Muscle of leg (tissue), 11 donors: ENCODE measurements around the gene FALEC. TPM values are rescaled to one million over a fixed set of nuclear protein-coding genes. Genes with fewer than 3 reads are reported as not detected.
"Not testable (repeated sequence)": the region's sequence is repeated elsewhere in the genome, so short reads cannot be mapped to it uniquely, and the experiment has no call there.

Source experiments
- DNase-seq: peaks from one replicate; pipeline ENCODE4 v3.0.0; 2013
- H3K27ac ChIP-seq: one replicate; pipeline ENCODE4 v1.5.1; 2013; ENCODE audit warnings: mild to moderate bottlenecking, low read length, control low read depth
- H3K27me3 ChIP-seq: one replicate; pipeline ENCODE4 v1.6.1; 2013; ENCODE audit warnings: low read length; ENCODE audit not compliant: control insufficient read depth, insufficient read depth
- H3K36me3 ChIP-seq: one replicate; pipeline ENCODE4 v1.6.1; 2013; ENCODE audit warnings: low read length; ENCODE audit not compliant: control insufficient read depth, insufficient read depth
- H3K4me1 ChIP-seq: one replicate; pipeline ENCODE4 v1.6.1; 2013; ENCODE audit warnings: low read length; ENCODE audit not compliant: control insufficient read depth, insufficient read depth
- H3K4me3 ChIP-seq: one replicate; pipeline ENCODE4 v1.5.1; 2013; ENCODE audit warnings: low read length, control low read depth
- H3K9me3 ChIP-seq: replicated peaks from 2 replicates; pipeline ENCODE4 v1.6.1; 2013; ENCODE audit warnings: low read depth, low read length; ENCODE audit not compliant: control insufficient read depth
- WGBS: methylation state at CpG from one replicate; pipeline ENCODE4 v1.1.5; 2013; ENCODE audit warnings: missing lambda C conversion rate; ENCODE audit not compliant: insufficient coverage; 5-methylcytosine and 5-hydroxymethylcytosine counted together
- polyA plus RNA-seq, 8 donors: library from polyadenylated mRNA; unstranded; fragments of 120-200 nt; gene quantifications; one replicate each; pipeline versions ENCODE4 v1.2.1 to v1.2.3, GENCODE V29; 2013; ENCODE audit warnings: inconsistent platforms in 1 of 8, low replicate concordance in 1 of 8; ENCODE audit not compliant: insufficient read length in 8 of 8, insufficient read depth in 1 of 8
- total RNA-seq: library from RNA; stranded (reverse); fragments of 120-200 nt; gene quantifications from one replicate; pipeline ENCODE4 v1.2.4, GENCODE V29; 2013

FALEC gene
- total and polyA plus RNA-seq, 9 donors = 0.32 to 1.6 (median 0.74) TPM; not detected in 1

DNA sequence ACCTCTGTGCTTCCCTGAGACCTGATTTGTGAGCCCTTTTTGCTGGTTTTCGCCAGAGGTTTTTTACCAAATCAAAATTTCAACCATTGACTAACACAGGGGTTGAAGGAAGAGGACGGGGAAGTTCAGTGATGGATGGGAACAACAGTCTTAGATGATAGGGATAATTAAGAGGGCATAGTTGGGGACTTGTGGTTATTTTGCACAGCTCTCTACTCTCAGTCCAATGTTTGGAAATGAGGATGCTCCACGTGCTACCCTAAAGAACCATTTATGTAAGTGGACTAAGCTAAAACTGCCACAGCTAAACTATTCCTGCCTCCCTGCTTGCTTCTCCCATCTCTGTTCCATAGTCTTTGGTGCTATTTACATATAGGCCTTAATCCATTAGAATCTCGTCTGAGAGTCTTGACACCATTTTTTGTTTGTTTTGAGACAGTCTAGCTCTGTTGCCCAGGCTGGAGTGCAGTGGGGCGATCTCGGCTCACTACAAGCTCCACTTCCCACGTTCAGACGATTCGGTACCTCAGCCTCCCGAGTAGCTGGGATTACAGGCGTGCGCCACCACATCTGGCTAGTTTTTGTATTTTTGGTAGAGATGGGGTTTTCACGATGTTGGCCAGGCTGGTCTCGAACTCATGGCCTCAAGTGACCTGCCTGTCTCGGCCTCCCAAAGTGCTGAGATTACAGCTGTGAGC, 64.5 kb downstream of the FALEC start:
- H3K36me3 ChIP-seq = peaks cover 25% of the 10 kb centered on the region
- no peaks in the 10 kb centered on the region for H3K9me3 ChIP-seq
- WGBS = 94% methylated on average over 6 of the region's 15 CpGs
- H3K4me3 ChIP-seq = peak overlapping the region; percentile 43
- no peaks in the 10 kb centered on the region for H3K27me3 ChIP-seq
- no peak for DNase-seq
- H3K27ac ChIP-seq = peak overlapping the region; percentile 97
- peaks cover 14% of the 10 kb centered on the region for H3K4me1 ChIP-seq

GRCh38 chr1:150580966-150581365, 65.4 kb downstream of the FALEC start:
- DNase-seq, H3K27me3 ChIP-seq, H3K4me3 ChIP-seq, H3K27ac ChIP-seq, H3K9me3 ChIP-seq: not testable (repeated sequence)
- peaks cover 16% of the 10 kb centered on the region for H3K36me3 ChIP-seq
- 60% methylated on average over 2 of the region's 3 CpGs for WGBS
- H3K4me1 ChIP-seq = peaks cover 11% of the 10 kb centered on the region

DNA sequence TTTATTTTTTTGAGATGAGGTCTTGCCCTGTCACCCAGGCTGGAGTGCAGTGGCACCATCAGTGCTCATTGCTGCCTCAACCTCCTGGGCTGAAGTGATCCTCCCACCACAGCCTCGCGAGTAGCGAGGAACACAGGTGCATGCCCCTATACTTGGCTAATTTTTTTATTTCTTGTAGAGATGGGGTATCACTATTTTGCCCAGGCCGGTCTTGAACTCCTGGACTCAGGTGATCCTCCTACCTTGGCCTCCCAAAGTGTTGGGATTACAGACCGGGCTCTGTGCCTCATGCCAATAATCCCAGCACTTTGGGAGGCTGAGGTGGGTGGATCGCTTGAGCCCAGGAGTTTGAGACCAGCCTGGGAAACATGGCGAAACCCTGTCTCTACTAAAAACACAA, 65.9 kb downstream of the FALEC start:
- H3K4me1 ChIP-seq = peaks cover 11% of the 10 kb centered on the region
- H3K4me3 ChIP-seq, H3K27me3 ChIP-seq, H3K27ac ChIP-seq, DNase-seq, H3K9me3 ChIP-seq: not testable (repeated sequence)
- peaks cover 15% of the 10 kb centered on the region for H3K36me3 ChIP-seq
- 100% methylated on average over 3 of the region's 7 CpGs for WGBS

DNA sequence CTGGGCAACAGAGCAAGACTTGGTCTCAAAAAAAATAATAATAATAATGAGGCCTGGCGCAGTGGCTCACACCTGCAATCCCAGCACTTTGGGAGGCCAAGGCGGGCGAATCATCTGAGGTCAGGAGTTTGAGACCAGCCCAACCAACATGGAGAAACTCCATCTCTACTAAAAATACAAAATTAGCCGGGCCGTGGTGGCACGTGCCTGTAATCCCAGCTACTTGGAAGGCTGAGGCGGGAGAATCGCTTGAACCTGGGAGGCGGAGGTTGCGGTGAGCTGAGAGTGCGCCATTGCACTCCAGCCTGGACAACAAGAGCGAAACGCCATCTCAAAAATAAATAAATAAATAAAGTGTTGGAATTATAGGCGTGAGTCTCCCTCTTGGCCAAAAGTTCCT, 66.4 kb downstream of the FALEC start:
- H3K4me3 ChIP-seq, H3K9me3 ChIP-seq, DNase-seq, H3K27me3 ChIP-seq, H3K4me1 ChIP-seq, H3K27ac ChIP-seq: not testable (repeated sequence)
- H3K36me3 ChIP-seq = peaks cover 13% of the 10 kb centered on the region
- 93% methylated on average over 5 of the region's 14 CpGs for WGBS

GRCh38 chr1:150582371-150582770, 66.8 kb downstream of the FALEC start:
- DNase-seq = no peak
- Histone ChIP-seq H3K9me3 (no peaks in the 10 kb centered on the region), H3K4me3 (no peak overlapping the region), H3K4me1 (peaks cover 7% of the 10 kb centered on the region), H3K36me3 (peaks cover 9% of the 10 kb centered on the region), H3K27me3 (no peaks in the 10 kb centered on the region), H3K27ac (no peak overlapping the region)
- WGBS = no CpG with 5 or more reads among the region's 2 CpGs

Other genes with a start within 250 kb of the FALEC start
- 83.0 TPM for gene APH1A, start 246.7 kb upstream of the FALEC start, total RNA-seq
- 100 to 1,000 TPM; 110 to 140 (median 121) TPM for gene APH1A, start 246.7 kb upstream of the FALEC start, polyA plus RNA-seq
- gene C1orf54, start 243.0 kb upstream of the FALEC start, total RNA-seq = 64.1 TPM
- 10 to 100 TPM; 23.6 to 53.8 (median 39.3) TPM for gene C1orf54, start 243.0 kb upstream of the FALEC start, polyA plus RNA-seq
- 2.2 TPM for gene CIART, start 233.2 kb upstream of the FALEC start, total RNA-seq
- gene CIART, start 233.2 kb upstream of the FALEC start, polyA plus RNA-seq = 1 to 10 TPM; 1.8 to 4.6 (median 2.9) TPM
- gene MRPS21, start 221.9 kb upstream of the FALEC start, total RNA-seq = 82.0 TPM
- gene MRPS21, start 221.9 kb upstream of the FALEC start, polyA plus RNA-seq = 10 to 100 TPM; 48.1 to 59.4 (median 54.0) TPM
- gene PRPF3, start 194.2 kb upstream of the FALEC start, total RNA-seq = 52.3 TPM
- gene PRPF3, start 194.2 kb upstream of the FALEC start, polyA plus RNA-seq = 10 to 100 TPM; 28.8 to 56.4 (median 39.6) TPM
- gene RPRD2, start 151.6 kb upstream of the FALEC start, total RNA-seq = 10.2 TPM
- 10 to 100 TPM; 19.2 to 27.3 (median 24.1) TPM for gene RPRD2, start 151.6 kb upstream of the FALEC start, polyA plus RNA-seq
- 15.3 TPM for gene TARS2, start 28.3 kb upstream of the FALEC start, total RNA-seq
- gene TARS2, start 28.3 kb upstream of the FALEC start, polyA plus RNA-seq = 10 to 100 TPM; 15.2 to 28.0 (median 17.7) TPM
- 2.2 TPM for gene ECM1, start 7.6 kb upstream of the FALEC start, total RNA-seq
- 10 to 100 TPM in 1 of 8 donors, 1 to 10 TPM in 7; 2.8 to 12.9 (median 3.9) TPM for gene ECM1, start 7.6 kb upstream of the FALEC start, polyA plus RNA-seq
- gene ADAMTSL4, start 33.7 kb downstream of the FALEC start, total RNA-seq = 20.2 TPM
- gene ADAMTSL4, start 33.7 kb downstream of the FALEC start, polyA plus RNA-seq = 10 to 100 TPM; 39.6 to 56.0 (median 44.6) TPM
- 113 TPM for gene MCL1, start 63.9 kb downstream of the FALEC start, total RNA-seq
- 100 to 1,000 TPM; 121 to 182 (median 136) TPM for gene MCL1, start 63.9 kb downstream of the FALEC start, polyA plus RNA-seq
- 76.3 TPM for gene ENSA, start 113.9 kb downstream of the FALEC start, total RNA-seq
- gene ENSA, start 113.9 kb downstream of the FALEC start, polyA plus RNA-seq = 100 to 1,000 TPM in 7 of 8 donors, 10 to 100 TPM in 1; 99.4 to 143 (median 118) TPM
- gene GOLPH3L, start 181.4 kb downstream of the FALEC start, total RNA-seq = 9.3 TPM
- gene GOLPH3L, start 181.4 kb downstream of the FALEC start, polyA plus RNA-seq = 10 to 100 TPM; 15.5 to 23.6 (median 17.4) TPM
- 0.18 TPM for gene HORMAD1, start 205.1 kb downstream of the FALEC start, total RNA-seq
- gene HORMAD1, start 205.1 kb downstream of the FALEC start, polyA plus RNA-seq = not detected